Prostate gland (tissue), 2 donors: ENCODE results near the gene OSBPL3. TPM values are rescaled to one million over a fixed set of nuclear protein-coding genes. Genes with fewer than 3 reads are reported as not detected.

Experiments used
- DNase-seq: peaks from one replicate; pipeline ENCODE4 v3.0.0-alpha.2; 2019; ENCODE audit warnings: low spot score
- H3K27ac ChIP-seq, 2 donors: fragments of 200-600 bp; sonication (generic); 2 replicates each; pipeline ENCODE4 v1.5.1; 2017 to 2019
- H3K27me3 ChIP-seq: fragments of 200-600 bp; sonication (generic); replicated peaks from 2 replicates; pipeline ENCODE4 v1.5.1; 2019; ENCODE audit not compliant: insufficient read depth
- H3K36me3 ChIP-seq, 2 donors: fragments of 200-600 bp; sonication (generic); 1 replicate in 1 of 2; 2 replicates in 1 of 2; pipeline versions ENCODE4 v1.5.1 to v1.8.1; 2017 to 2019
- H3K4me1 ChIP-seq: fragments of 200-600 bp; sonication (generic); replicated peaks from 2 replicates; pipeline ENCODE4 v1.5.1; 2019
- H3K4me3 ChIP-seq, 2 donors: fragments of 200-600 bp; sonication (generic); 2 replicates each; pipeline ENCODE4 v1.5.1; 2017 to 2019
- H3K9me3 ChIP-seq: fragments of 200-600 bp; sonication (generic); 2 replicates; pipeline ENCODE4 v1.5.1; 2017
- POLR2A ChIP-seq: fragments of 450-650 bp; IDR thresholded peaks from one replicate; pipeline ENCODE4 v1.6.1; 2016; ENCODE audit warnings: antibody characterized with exemption, mild to moderate bottlenecking
- POLR2AphosphoS5 ChIP-seq: sonication (generic); formaldehyde crosslinking; IDR thresholded peaks from one replicate; pipeline ENCODE4 v1.6.1; 2017; ENCODE audit warnings: antibody characterized with exemption
- WGBS: methylation state at CpG from one replicate; pipeline ENCODE4 v1.1.5; 2018; 5-methylcytosine and 5-hydroxymethylcytosine counted together
- intact Hi-C: fragments of 100-400 bp; cut with DNase I; formaldehyde crosslinking; loops from one replicate; pipeline ENCODE4 v1.14.2; 2022
- total RNA-seq, 2 donors: library from RNA; depleted of rRNA; stranded (reverse); fragments of >200 nt; gene quantifications; one replicate each; pipeline ENCODE4 v1.1.0, GENCODE V29; 2016
- TF ChIP-seq, protein P1 (sequence below), 4 experiments: fragments of 200-600 bp in 2 of 4; fragments of 450-650 bp in 2 of 4; sonication (generic) in 2 of 4; IDR thresholded peaks; 1 replicate in 3 of 4; 2 replicates in 1 of 4; pipeline ENCODE4 v1.5.1; 2016 to 2019; ENCODE audit warnings: antibody characterized with exemption in 4 of 4, mild to moderate bottlenecking in 2 of 4, moderate library complexity in 2 of 4

Gene OSBPL3
- total RNA-seq, 2 donors from 2014 or later: 3.1 to 6.3 TPM

DNA sequence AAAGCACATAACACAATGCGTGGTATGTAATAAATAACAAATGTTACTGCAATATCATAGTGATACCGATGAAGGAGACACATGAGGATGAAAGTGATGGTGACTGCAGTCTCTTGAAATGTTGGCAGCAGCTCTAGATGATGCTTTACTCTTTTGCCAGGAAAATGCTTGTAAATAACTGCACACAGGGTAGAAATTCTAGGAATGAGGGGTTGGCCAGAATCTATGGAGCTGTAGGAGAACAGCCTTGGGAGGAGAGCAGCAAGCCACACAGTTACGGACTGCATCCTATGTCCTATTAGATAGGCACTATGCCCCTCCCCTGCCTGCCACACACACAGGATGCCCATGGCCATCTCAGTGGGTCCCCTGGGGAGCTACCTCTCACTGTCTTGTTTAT is 125.1 kb downstream of the OSBPL3 start:
- Histone ChIP-seq H3K4me3 (no peak overlapping the region), H3K27me3 (no peaks in the 10 kb centered on the region), H3K36me3 (no peaks in the 10 kb centered on the region), H3K4me1 (no peaks in the 10 kb centered on the region), H3K9me3 (no peaks in the 10 kb centered on the region), H3K27ac (no peak overlapping the region)
- WGBS: 62% methylated on average over 3 of the region's 3 CpGs
- intact Hi-C loops: no loop called here
- TF ChIP-seq, protein P1, sequence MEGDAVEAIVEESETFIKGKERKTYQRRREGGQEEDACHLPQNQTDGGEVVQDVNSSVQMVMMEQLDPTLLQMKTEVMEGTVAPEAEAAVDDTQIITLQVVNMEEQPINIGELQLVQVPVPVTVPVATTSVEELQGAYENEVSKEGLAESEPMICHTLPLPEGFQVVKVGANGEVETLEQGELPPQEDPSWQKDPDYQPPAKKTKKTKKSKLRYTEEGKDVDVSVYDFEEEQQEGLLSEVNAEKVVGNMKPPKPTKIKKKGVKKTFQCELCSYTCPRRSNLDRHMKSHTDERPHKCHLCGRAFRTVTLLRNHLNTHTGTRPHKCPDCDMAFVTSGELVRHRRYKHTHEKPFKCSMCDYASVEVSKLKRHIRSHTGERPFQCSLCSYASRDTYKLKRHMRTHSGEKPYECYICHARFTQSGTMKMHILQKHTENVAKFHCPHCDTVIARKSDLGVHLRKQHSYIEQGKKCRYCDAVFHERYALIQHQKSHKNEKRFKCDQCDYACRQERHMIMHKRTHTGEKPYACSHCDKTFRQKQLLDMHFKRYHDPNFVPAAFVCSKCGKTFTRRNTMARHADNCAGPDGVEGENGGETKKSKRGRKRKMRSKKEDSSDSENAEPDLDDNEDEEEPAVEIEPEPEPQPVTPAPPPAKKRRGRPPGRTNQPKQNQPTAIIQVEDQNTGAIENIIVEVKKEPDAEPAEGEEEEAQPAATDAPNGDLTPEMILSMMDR (IDR thresholded peaks at IDR 0.05): no peak
- TF ChIP-seq POLR2A: no peak
- TF ChIP-seq POLR2AphosphoS5: no peak
- no peak for DNase-seq

DNA sequence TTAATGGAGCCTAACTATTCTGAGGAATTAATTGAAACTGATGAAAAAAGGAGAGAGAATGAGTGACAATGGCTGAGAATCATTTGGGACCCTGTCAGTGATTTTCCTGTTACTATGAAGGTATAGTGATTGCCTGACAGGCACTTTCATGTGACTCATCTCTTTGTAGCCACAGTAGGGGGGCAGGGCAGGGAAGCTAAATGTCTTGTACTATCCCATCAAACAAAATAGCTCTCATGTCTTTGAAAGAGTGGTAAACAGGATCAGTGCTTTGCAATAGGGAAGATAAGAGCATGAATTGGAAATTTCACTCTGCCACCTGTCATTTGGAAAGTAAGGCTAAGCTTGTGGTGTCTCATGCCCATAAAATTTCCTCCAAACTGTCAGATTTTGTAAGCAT is 128.2 kb downstream of the OSBPL3 start:
- intact Hi-C loops: no loop called here
- no peaks in the 10 kb centered on the region for H3K9me3 ChIP-seq
- TF ChIP-seq POLR2AphosphoS5: no peak
- TF ChIP-seq, protein P1 (IDR thresholded peaks at IDR 0.05): no peak
- TF ChIP-seq POLR2A: no peak
- no peak overlapping the region for H3K4me3 ChIP-seq
- no peak overlapping the region for H3K27ac ChIP-seq
- no peaks in the 10 kb centered on the region for H3K4me1 ChIP-seq
- no peaks in the 10 kb centered on the region for H3K36me3 ChIP-seq
- H3K27me3 ChIP-seq: no peaks in the 10 kb centered on the region
- DNase-seq: no peak

DNA sequence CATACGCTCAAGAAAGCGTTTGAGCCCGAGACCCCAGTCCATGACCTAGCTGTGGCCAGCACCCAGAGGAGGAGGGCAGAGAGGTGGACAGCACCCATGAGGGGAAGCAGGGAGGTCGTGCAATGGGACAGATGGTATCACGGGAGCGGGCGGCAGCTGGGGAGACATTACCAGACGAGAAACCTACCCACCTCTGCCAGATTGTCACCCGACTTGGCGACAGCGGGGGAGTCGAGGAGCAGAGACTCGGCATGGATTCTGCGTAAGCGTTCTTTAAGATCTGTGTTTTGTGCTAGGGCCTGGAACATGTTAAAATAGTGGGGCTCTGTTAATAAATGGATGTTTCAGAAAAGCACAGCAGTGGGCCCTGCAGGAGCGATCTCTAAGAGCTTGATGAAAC is 131.1 kb downstream of the OSBPL3 start:
- intact Hi-C loops: no loop called here
- WGBS: 90% methylated on average over 16 of the region's 16 CpGs
- H3K27me3 ChIP-seq: no peaks in the 10 kb centered on the region
- TF ChIP-seq, protein P1 (IDR thresholded peaks at IDR 0.05): no peak
- TF ChIP-seq POLR2A (no peak), POLR2AphosphoS5 (no peak)
- H3K9me3 ChIP-seq: no peaks in the 10 kb centered on the region
- no peak for DNase-seq
- H3K4me3 ChIP-seq: no peak overlapping the region
- H3K36me3 ChIP-seq: no peaks in the 10 kb centered on the region
- H3K4me1 ChIP-seq: no peaks in the 10 kb centered on the region
- H3K27ac ChIP-seq: no peak overlapping the region

DNA sequence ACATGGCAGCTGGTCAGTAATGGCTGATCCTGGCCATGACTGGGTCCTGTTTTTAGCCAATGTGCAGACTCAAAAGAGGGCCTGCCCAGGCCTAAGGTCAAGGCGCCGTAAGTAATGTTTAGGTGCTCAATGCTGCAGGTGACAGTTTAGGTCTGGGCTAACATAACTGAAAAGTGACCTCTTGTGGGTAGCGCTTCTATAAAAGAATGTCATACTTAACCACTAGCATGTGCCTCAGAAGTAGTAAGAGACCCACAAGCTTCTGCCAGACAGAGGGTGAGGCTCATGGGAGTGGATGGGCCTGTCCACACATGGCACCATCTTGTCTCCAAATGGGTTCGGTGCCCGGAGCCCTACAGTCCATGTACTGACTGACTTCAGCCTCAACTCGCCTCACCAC is 132.2 kb downstream of the OSBPL3 start:
- intact Hi-C loops: no loop called here
- H3K9me3 ChIP-seq: no peaks in the 10 kb centered on the region
- H3K27ac ChIP-seq: no peak overlapping the region
- no peaks in the 10 kb centered on the region for H3K36me3 ChIP-seq
- 97% methylated on average over 6 of the region's 6 CpGs for WGBS
- H3K4me1 ChIP-seq: no peaks in the 10 kb centered on the region
- DNase-seq: no peak
- no peak overlapping the region for H3K4me3 ChIP-seq
- H3K27me3 ChIP-seq: no peaks in the 10 kb centered on the region
- no peak for TF ChIP-seq POLR2A
- TF ChIP-seq POLR2AphosphoS5: no peak
- TF ChIP-seq, protein P1 (IDR thresholded peaks at IDR 0.05): no peak

GRCh38 chr7:24843821-24844434 is 136.1 kb downstream of the OSBPL3 start:
- Histone ChIP-seq H3K27ac (no peak overlapping the region), H3K4me1 (no peaks in the 10 kb centered on the region), H3K27me3 (no peaks in the 10 kb centered on the region), H3K36me3 (no peaks in the 10 kb centered on the region), H3K4me3 (no peak overlapping the region), H3K9me3 (no peaks in the 10 kb centered on the region)
- no peak for DNase-seq
- TF ChIP-seq POLR2AphosphoS5 (no peak), POLR2A (no peak)
- TF ChIP-seq, protein P1 (IDR thresholded peaks at IDR 0.05): no peak
- intact Hi-C loops: no loop called here
- WGBS: 85% methylated on average over 5 of the region's 5 CpGs
